GM10248 (cell line): ENCODE results near the gene SHC2.

Experiments
- CTCF ChIA-PET: fragments of 300-600 bp; sonication (Branson Sonifier 250); formaldehyde crosslinking; extraction: SDS; loops from one replicate; lab custom pipeline; 2021; ENCODE audit warnings: antibody characterized with exemption; lab: Yijun Ruan, JAX
- POLR2A ChIA-PET: fragments of 350-650 bp; sonication (Branson Sonifier 250); formaldehyde crosslinking; extraction: SDS; loops from one replicate; lab custom pipeline; 2020; ENCODE audit warnings: antibody characterized with exemption; lab: Yijun Ruan, JAX
- DNase-seq: peaks from one replicate; pipeline ENCODE4 v3.0.0; 2012; ENCODE audit errors: extremely low spot score
- CTCF ChIP-seq: IDR thresholded peaks from 2 replicates; pipeline ENCODE4 v1.5.1; 2012; ENCODE audit warnings: mild to moderate bottlenecking, low read depth; ENCODE audit errors: extremely low read depth, missing control alignments, control extremely low read depth

SHC2 gene

GRCh38 chr19:422213-422916 is 38.5 kb downstream of the SHC2 start:
- no peak for DNase-seq
- TF ChIP-seq CTCF, result no peak
- POLR2A ChIA-PET, result no interaction called here
- CTCF ChIA-PET, result interaction anchor here (1.9 kb wide), 1 partner anchor 88 kb away, joined by 5 read pairs; no protein-coding TSS in a partner anchor

GRCh38 chr19:419721-420515 is 40.9 kb downstream of the SHC2 start:
- no peak for TF ChIP-seq CTCF
- ChIA-PET POLR2A (no interaction called here), CTCF (interaction anchor here (1.9 kb wide), 1 partner anchor 91 kb away, joined by 5 read pairs; no protein-coding TSS in a partner anchor)
- DNase-seq, result no peak

DNA sequence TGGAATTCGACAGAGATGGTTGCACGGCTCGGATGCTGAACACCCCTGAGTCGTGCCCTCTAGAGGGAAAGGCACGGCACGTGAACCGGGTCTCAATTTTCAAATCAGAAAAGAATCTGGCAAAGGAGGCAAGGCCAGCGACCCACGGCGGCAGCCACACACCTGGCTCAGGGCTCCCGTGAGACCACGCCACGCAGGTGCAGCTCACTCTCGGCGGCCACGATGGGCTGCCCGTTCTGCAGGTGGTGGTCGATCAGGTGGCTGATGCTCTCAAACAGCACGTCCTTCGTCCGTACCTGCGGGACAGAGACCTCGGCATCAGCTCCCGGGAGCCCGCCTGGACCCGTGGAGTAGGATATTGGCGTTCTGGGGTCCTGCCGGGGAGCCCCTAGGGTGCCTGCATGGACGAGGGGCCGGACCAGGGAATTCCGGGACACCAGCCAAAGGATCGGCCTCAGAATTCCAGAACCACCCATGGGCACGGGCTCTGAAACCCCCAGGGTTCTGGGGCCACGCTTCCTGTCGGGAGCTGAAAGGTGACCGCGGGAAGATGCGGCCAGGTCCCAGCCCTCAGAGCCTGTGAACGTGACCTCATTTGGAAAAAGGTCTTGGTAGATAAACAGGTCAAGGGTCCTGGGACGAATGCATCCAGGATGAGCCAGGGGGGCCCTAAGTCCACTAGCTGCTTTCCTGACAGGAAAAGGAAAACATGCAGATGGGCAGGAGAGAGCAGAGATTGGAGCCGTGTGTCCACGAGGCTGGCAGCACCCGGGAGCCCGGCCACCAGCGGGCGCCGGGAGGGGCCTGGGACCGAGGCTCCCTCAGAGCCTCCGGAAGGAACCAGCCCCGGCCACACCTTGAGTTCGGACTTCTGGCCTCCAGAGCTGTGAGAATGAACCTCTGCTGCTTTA is 41.8 kb downstream of the SHC2 start:
- TF ChIP-seq CTCF, result no peak
- ChIA-PET CTCF (no interaction called here), POLR2A (no interaction called here)
- DNase-seq, result no peak

DNA sequence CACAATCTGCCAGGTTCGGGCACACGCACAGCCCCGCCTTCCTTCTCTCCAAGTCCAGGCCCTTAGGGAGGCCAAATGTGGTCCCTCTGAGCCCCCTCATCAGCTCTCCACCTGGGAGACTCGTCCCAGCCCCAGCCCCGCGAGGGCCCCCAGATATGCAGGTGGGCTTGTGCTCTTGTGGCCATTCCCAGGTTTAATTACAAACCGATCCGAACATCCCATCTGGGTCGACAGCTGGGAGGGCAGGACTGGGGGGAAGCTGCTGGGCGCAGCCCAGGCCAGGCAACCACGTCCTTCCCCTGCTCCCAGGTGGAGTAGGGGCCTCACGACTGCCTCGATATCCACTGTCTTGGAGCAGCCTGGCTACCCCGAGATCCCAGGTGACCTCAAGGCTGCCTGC is 44.4 kb downstream of the SHC2 start:
- ChIA-PET CTCF (no interaction called here), POLR2A (no interaction called here)
- DNase-seq, result no peak
- TF ChIP-seq CTCF, result no peak

DNA sequence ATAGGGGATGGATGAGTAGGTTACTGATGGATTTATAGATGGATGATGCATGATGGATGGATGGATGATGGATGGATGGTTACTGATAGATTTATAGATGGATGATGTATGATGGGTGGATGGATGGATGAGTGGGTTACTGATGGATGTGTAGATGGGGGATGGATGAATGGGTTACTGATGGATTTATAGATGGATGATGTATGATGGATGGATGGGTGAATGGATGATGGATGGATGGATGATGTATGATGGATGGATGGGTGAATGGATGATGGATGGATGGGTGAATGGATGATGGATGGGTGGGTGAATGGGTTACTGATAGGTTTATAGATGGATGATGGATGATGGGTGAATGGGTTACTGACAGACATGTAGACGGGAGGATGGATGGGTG is 45.5 kb downstream of the SHC2 start:
- no peak for DNase-seq
- ChIA-PET POLR2A (no interaction called here), CTCF (no interaction called here)
- no peak for TF ChIP-seq CTCF

GRCh38 chr19:413756-414420 is 46.9 kb downstream of the SHC2 start:
- no peak for TF ChIP-seq CTCF
- no peak for DNase-seq
- POLR2A ChIA-PET, result no interaction called here
- CTCF ChIA-PET, result interaction anchor here (1.1 kb wide), 1 partner anchor 97 kb away, joined by 3 read pairs; no protein-coding TSS in a partner anchor
